Cardiac fibroblast (primary cell): Measurements from ENCODE around the gene NQO1.

ENCODE experiments used
- DNase-seq, 2 donors: peaks; one replicate each; pipeline versions ENCODE4 v3.0.0 to v3.0.0-alpha.2; 2010; ENCODE audit warnings: low read depth in 2 of 2
- H3K4me3 ChIP-seq, 2 donors: replicated peaks in 1 of 2; 1 replicate in 1 of 2; 2 replicates in 1 of 2; pipeline ENCODE4 v1.5.1; 2011; ENCODE audit warnings: low read depth in 2 of 2, low read length in 2 of 2, mild to moderate bottlenecking in 2 of 2, moderate library complexity in 1 of 2
- TF ChIP-seq, protein P1 (sequence below): IDR thresholded peaks from one replicate; pipeline ENCODE4 v1.5.1; 2011; ENCODE audit warnings: low read depth, mild to moderate bottlenecking, low read length, inconsistent platforms

Gene NQO1

DNA sequence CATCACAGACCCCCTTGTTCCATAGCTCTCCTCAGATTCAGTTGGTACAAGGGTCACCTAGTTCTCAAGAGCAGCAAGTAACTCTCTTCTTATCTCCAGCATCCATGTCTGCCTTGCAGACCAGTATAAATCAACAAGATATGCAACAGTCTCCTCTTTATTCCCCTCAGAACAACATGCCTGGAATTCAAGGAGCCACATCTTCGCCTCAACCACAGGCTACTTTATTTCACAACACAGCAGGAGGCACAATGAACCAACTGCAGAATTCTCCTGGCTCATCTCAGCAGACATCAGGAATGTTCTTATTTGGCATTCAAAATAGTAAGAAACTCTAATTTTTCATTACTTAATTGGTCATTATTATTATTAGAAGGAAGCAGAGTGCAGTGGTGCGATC is 32.4 kb downstream of the NQO1 start:
- TF ChIP-seq, protein P1, sequence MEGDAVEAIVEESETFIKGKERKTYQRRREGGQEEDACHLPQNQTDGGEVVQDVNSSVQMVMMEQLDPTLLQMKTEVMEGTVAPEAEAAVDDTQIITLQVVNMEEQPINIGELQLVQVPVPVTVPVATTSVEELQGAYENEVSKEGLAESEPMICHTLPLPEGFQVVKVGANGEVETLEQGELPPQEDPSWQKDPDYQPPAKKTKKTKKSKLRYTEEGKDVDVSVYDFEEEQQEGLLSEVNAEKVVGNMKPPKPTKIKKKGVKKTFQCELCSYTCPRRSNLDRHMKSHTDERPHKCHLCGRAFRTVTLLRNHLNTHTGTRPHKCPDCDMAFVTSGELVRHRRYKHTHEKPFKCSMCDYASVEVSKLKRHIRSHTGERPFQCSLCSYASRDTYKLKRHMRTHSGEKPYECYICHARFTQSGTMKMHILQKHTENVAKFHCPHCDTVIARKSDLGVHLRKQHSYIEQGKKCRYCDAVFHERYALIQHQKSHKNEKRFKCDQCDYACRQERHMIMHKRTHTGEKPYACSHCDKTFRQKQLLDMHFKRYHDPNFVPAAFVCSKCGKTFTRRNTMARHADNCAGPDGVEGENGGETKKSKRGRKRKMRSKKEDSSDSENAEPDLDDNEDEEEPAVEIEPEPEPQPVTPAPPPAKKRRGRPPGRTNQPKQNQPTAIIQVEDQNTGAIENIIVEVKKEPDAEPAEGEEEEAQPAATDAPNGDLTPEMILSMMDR = no peak
- H3K4me3 ChIP-seq = no peak overlapping the region
- DNase-seq = no peak

DNA sequence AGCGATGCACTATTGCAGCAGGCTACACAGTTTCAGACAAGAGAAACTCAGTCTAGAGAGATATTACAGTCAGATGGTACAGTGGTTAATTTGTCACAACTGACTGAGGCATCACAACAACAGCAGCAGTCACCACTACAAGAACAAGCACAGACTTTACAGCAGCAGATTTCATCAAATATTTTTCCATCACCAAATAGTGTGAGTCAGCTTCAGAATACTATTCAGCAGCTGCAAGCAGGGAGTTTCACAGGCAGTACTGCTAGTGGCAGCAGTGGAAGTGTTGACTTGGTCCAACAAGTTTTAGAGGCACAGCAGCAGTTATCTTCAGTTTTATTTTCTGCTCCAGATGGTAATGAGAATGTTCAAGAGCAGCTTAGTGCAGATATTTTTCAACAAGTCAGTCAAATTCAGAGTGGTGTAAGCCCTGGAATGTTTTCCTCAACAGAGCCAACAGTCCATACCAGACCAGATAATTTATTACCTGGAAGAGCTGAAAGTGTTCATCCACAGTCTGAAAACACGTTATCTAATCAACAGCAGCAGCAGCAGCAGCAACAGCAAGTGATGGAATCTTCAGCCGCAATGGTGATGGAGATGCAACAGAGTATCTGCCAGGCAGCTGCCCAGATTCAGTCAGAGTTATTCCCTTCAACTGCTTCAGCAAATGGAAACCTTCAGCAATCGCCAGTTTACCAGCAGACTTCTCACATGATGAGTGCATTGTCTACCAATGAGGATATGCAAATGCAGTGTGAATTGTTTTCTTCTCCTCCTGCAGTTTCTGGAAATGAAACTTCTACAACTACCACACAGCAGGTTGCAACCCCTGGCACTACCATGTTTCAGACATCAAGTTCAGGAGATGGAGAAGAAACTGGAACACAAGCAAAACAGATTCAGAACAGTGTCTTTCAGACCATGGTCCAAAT is 34.1 kb downstream of the NQO1 start:
- TF ChIP-seq, protein P1 = no peak
- peak; percentile 23 to 49 for DNase-seq
- no peak overlapping the region for H3K4me3 ChIP-seq

DNA sequence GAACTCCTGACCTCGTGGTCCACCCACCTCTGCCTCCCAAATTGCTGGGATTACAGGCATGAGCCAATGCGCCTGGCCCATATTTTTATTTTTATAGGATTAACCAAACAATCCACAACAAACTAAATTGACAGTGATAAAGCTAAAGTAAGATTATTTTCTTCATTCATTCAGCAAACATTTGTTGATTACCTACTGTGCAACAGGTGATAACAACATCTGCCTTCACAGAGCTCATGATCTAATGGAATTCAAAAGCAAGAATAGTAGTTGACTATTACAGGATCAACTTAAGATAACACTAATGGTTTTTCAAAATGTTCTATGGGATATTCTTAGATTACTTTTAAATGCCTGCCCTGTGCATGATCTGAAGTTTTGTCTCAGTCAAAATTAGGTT is 37.8 kb downstream of the NQO1 start:
- DNase-seq = no peak
- TF ChIP-seq, protein P1 = no peak
- H3K4me3 ChIP-seq = no peak overlapping the region

DNA sequence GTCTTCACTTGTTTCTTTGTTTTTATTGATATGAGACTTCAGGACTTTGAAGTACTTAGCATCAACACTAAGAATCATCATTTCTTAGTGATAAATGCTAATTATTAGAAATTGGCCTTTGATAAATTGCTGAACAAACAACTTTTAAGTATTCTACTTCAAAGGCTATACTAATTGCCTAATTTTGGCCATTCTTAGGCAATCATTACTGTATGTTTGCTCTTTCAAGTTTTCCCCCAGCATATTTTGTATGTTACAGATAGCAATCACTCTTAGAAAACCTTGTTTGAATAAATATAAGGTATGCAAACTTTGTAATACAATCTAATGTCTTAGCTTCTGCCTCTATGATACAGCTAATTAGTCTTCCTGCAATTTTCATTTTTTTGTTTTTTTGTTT is 46.0 kb downstream of the NQO1 start:
- TF ChIP-seq, protein P1 = no peak
- DNase-seq = no peak
- H3K4me3 ChIP-seq = no peak overlapping the region

DNA sequence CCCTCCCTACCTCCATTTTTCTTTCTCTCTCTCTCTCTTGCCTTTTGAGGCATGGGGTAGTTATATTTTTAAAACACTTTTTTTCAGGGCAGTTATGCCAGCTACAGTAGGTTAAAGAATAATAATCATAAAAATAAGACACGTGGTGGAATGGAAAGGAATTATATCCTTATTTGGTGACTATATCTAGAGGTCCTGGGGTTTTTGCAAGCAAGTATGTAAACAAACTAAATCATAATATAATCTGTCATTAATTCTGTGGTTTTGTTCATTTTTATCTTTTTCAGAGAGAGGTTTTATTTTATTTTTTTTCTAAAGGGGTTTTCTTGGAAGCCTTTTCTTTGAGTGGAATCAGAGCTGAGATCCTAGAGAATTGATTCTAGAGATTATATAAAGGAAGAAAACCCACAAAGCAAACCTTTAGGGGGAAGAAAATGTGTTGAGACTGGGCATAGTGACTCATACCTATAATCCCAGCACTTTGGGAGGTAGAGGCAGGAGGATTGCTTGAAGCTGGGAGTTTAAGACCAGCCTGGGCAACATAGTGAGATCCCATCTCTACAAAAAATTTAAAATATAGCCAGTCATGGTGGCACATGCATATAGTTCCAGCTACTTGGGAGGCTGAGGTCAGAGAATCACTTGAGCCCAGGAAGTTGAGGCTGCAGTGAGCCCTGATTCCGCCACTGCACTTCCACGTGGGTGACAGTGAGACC is 53.2 kb downstream of the NQO1 start:
- H3K4me3 ChIP-seq = no peak overlapping the region
- no peak for DNase-seq
- TF ChIP-seq, protein P1 = no peak

DNA sequence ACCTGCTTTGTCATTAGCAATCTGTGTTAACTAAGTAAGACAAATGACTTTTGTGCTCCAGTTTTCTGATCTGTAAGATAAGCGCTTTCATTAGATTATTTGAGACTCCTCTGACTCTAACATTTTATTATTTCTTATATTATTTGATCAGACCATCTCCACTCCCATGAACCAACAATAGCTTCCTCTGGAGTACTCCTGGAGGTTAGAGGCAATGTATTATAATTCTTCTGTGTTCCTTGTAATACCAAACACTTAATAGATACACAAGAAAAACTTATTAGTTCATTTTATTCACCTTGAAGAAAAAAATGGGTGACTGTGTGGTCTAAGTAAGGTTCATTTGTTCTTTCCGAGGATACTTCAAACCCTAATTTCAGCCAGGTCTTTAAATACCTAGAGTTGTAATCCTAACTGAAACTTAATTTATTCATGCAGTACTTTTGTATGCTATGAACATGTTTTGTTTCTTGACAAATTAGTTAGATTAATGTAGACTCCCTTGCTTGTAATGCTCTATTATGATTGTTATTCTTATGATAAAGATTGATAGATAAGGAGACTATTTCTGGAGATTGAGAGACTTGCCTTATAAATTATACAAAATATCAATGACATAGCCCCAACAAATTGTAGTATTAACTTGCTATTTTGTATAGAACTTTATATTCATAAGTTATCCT is 53.9 kb downstream of the NQO1 start:
- TF ChIP-seq, protein P1 = no peak
- DNase-seq = no peak
- no peak overlapping the region for H3K4me3 ChIP-seq
